PFSK-1 (cell line): Measurements from ENCODE around the gene VPS13D.

ENCODE experiments used
- FOXP2 ChIP-seq: optimal IDR thresholded peaks from 2 replicates; pipeline ENCODE3; 2011; ENCODE audit warnings: borderline replicate concordance, control low read depth, inconsistent platforms; ENCODE audit not compliant: insufficient read depth; ENCODE audit errors: extremely low read length, extremely low read depth
- POLR2AphosphoS5 ChIP-seq: IDR thresholded peaks from 2 replicates; pipeline ENCODE4 v1.6.1; 2012; ENCODE audit warnings: low read depth, mild to moderate bottlenecking, control low read depth, low read length, moderate library complexity
- REST ChIP-seq, 2 experiments: IDR thresholded peaks; 2 replicates each; pipeline versions ENCODE4 v1.6.1 to v1.8.0; 2011 to 2012; ENCODE audit warnings: low read depth in 2 of 2, low read length in 2 of 2, control low read depth in 1 of 2, inconsistent platforms in 1 of 2, mild to moderate bottlenecking in 1 of 2, moderate library complexity in 1 of 2; ENCODE audit not compliant: insufficient read depth in 1 of 2
- SIN3A ChIP-seq: IDR thresholded peaks from 2 replicates; pipeline ENCODE4 v1.6.1; 2012; ENCODE audit warnings: mild to moderate bottlenecking, low read length, moderate library complexity, borderline replicate concordance; ENCODE audit not compliant: insufficient read depth
- TAF1 ChIP-seq: IDR thresholded peaks from 2 replicates; pipeline ENCODE4 v1.6.1; 2012; ENCODE audit warnings: low read length, control low read depth, borderline replicate concordance; ENCODE audit not compliant: insufficient read depth

VPS13D gene

GRCh38 chr1:12279728-12280464, 50.1 kb downstream of the VPS13D start:
- TF ChIP-seq SIN3A (no peak), FOXP2 (no peak), REST (IDR thresholded peaks at IDR 0.05; ENCODE audit: insufficient read depth in 1 of 2, low read depth in 2 of 2, low read length in 2 of 2) (no peak), POLR2AphosphoS5 (no peak), TAF1 (no peak)

GRCh38 chr1:12282142-12282541, 52.3 kb downstream of the VPS13D start:
- TF ChIP-seq POLR2AphosphoS5 (no peak), TAF1 (no peak), REST (IDR thresholded peaks at IDR 0.05; ENCODE audit: insufficient read depth in 1 of 2, low read depth in 2 of 2, low read length in 2 of 2) (no peak), SIN3A (no peak), FOXP2 (no peak)

GRCh38 chr1:12284486-12284885, 54.7 kb downstream of the VPS13D start:
- no peak for TF ChIP-seq REST (IDR thresholded peaks at IDR 0.05; ENCODE audit: insufficient read depth in 1 of 2, low read depth in 2 of 2, low read length in 2 of 2)
- TF ChIP-seq FOXP2, result no peak
- no peak for TF ChIP-seq SIN3A
- no peak for TF ChIP-seq TAF1
- no peak for TF ChIP-seq POLR2AphosphoS5

GRCh38 chr1:12285496-12286143, 55.8 kb downstream of the VPS13D start:
- TF ChIP-seq POLR2AphosphoS5 (no peak), SIN3A (no peak), TAF1 (no peak), FOXP2 (no peak), REST (IDR thresholded peaks at IDR 0.05; ENCODE audit: insufficient read depth in 1 of 2, low read depth in 2 of 2, low read length in 2 of 2) (no peak)
